Stomach smooth muscle (tissue), 2 donors: ENCODE data around the gene SEZ6L2.
A peak's percentile ranks its signal among the peaks of the same experiment; 100 is the strongest.
"Not testable (repeated sequence)": the region's sequence is repeated elsewhere in the genome, so short reads cannot be mapped to it uniquely, and the experiment has no call there.

Source experiments
- H3K27ac ChIP-seq: one replicate; pipeline ENCODE4 v1.7.0; 2013; ENCODE audit warnings: mild to moderate bottlenecking, low read length, inconsistent platforms
- H3K27me3 ChIP-seq, 2 donors: one replicate each; pipeline ENCODE4 v1.7.0; 2013; ENCODE audit warnings: low read length in 2 of 2; ENCODE audit not compliant: insufficient read depth in 2 of 2, control insufficient read depth in 1 of 2
- H3K36me3 ChIP-seq, 2 donors: one replicate each; pipeline ENCODE4 v1.7.0; 2013; ENCODE audit warnings: low read length in 2 of 2; ENCODE audit not compliant: control insufficient read depth in 2 of 2, insufficient read depth in 2 of 2
- H3K4me1 ChIP-seq: one replicate; pipeline ENCODE4 v1.7.0; 2013; ENCODE audit warnings: low read length; ENCODE audit not compliant: control insufficient read depth, insufficient read depth
- H3K4me3 ChIP-seq, 2 donors: one replicate each; pipeline ENCODE4 v1.7.0; 2013; ENCODE audit warnings: low read length in 2 of 2
- H3K9ac ChIP-seq, 2 donors: one replicate each; pipeline ENCODE4 v1.7.0; 2013; ENCODE audit warnings: low read length in 2 of 2, mild to moderate bottlenecking in 1 of 2
- H3K9me3 ChIP-seq, 2 donors: one replicate each; pipeline ENCODE4 v1.7.0; 2013; ENCODE audit warnings: low read length in 2 of 2; ENCODE audit not compliant: control insufficient read depth in 2 of 2
- donor health status: healthy.
- donor health status: Pancreatic carcinoma.

Gene SEZ6L2

GRCh38 chr16:29909851-29910250 is 10.5 kb upstream of the SEZ6L2 start:
- not testable (repeated sequence) for H3K27ac ChIP-seq, H3K36me3 ChIP-seq, H3K9me3 ChIP-seq, H3K27me3 ChIP-seq, H3K4me1 ChIP-seq, H3K9ac ChIP-seq, H3K4me3 ChIP-seq

GRCh38 chr16:29909391-29909790 is 10.0 kb upstream of the SEZ6L2 start:
- Histone ChIP-seq H3K27me3 (no peaks in the 10 kb centered on the region), H3K4me3 (no peak overlapping the region), H3K9ac (no peak overlapping the region), H3K27ac (no peak overlapping the region), H3K4me1 (no peaks in the 10 kb centered on the region), H3K9me3 (no peaks in the 10 kb centered on the region), H3K36me3 (no peaks in the 10 kb centered on the region)

DNA sequence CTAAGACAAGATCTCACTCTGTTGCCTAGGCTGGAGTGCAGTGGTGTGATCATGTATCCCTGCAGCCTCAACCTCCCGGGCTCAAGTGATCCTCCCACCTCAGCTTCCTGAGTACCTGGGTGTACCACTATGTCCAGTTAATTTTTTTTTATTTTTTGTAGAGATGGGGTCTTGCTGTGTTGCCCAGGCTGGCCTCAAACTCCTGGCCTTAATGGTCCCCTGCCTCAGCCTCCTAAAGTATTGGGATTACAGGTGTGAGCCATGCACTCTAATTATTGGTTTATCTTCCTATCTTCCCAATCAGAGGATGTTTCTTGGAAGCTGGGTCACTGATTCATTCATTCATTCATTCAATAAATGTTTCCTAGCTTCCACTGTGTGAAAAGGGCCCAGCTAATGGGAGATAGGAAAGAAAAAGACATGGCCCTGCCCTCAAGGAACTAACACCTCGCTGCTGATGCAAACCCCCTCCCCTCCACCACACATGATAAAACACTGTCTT is 9.4 kb upstream of the SEZ6L2 start:
- no peak overlapping the region for H3K9ac ChIP-seq

DNA sequence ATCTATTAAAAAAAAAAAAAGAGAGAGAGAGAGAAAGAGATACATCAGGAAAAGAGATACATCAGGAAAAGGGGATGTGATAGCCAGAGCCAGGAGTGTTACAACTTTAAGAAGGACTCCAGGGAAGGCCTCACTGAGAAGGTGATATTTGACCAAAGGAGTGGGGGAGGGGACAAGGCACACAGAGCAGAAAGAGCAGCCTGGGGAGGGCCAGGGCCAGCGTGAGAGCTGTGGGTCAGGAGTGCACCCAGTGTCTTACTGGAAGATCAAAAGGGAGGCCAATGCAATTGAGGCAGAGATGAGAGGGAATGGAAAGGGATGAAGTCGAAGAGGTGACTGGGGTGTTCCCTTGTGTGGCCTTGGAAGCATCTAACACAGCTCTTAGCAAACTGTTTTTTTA is 8.6 kb upstream of the SEZ6L2 start:
- Histone ChIP-seq H3K27me3 (no peaks in the 10 kb centered on the region), H3K9ac (no peak overlapping the region), H3K4me3 (no peak overlapping the region), H3K4me1 (no peaks in the 10 kb centered on the region), H3K27ac (no peak overlapping the region), H3K36me3 (no peaks in the 10 kb centered on the region), H3K9me3 (no peaks in the 10 kb centered on the region)

More for the DNA sequence above, 9.4 kb upstream of the SEZ6L2 start:
- no peak overlapping the region for H3K4me3 ChIP-seq
- no peaks in the 10 kb centered on the region for H3K9me3 ChIP-seq
- H3K27me3 ChIP-seq, result no peaks in the 10 kb centered on the region
- H3K27ac ChIP-seq, result no peak overlapping the region
- no peaks in the 10 kb centered on the region for H3K36me3 ChIP-seq
- no peaks in the 10 kb centered on the region for H3K4me1 ChIP-seq

- H3K4me3 ChIP-seq, result no peak overlapping the region
- H3K27ac ChIP-seq, result no peak overlapping the region
Measured at GRCh38 chr16:29906520-29907244, 7.3 kb upstream of the SEZ6L2 start.

GRCh38 chr16:29905668-29906067 is 6.3 kb upstream of the SEZ6L2 start:
- H3K36me3 ChIP-seq, result no peaks in the 10 kb centered on the region
- no peaks in the 10 kb centered on the region for H3K9me3 ChIP-seq
- no peak overlapping the region for H3K27ac ChIP-seq
- no peak overlapping the region for H3K9ac ChIP-seq
- peaks cover 2% of the 10 kb centered on the region in 2 donors for H3K27me3 ChIP-seq
- no peak overlapping the region for H3K4me3 ChIP-seq
- H3K4me1 ChIP-seq, result peaks cover under 1% of the 10 kb centered on the region

More at GRCh38 chr16:29906520-29907244, 7.3 kb upstream of the SEZ6L2 start:
- Histone ChIP-seq H3K9me3 (no peaks in the 10 kb centered on the region), H3K36me3 (no peaks in the 10 kb centered on the region), H3K27me3 (no peaks in the 10 kb centered on the region), H3K4me1 (no peaks in the 10 kb centered on the region), H3K9ac (no peak overlapping the region)

GRCh38 chr16:29904947-29905346 is 5.6 kb upstream of the SEZ6L2 start:
- H3K9me3 ChIP-seq, result no peaks in the 10 kb centered on the region
- H3K9ac ChIP-seq, result no peak overlapping the region
- no peaks in the 10 kb centered on the region for H3K36me3 ChIP-seq
- H3K27me3 ChIP-seq, result peaks cover 2% of the 10 kb centered on the region in 2 donors
- peaks cover 4% of the 10 kb centered on the region for H3K4me1 ChIP-seq
- no peak overlapping the region for H3K27ac ChIP-seq
- H3K4me3 ChIP-seq, result no peak overlapping the region

DNA sequence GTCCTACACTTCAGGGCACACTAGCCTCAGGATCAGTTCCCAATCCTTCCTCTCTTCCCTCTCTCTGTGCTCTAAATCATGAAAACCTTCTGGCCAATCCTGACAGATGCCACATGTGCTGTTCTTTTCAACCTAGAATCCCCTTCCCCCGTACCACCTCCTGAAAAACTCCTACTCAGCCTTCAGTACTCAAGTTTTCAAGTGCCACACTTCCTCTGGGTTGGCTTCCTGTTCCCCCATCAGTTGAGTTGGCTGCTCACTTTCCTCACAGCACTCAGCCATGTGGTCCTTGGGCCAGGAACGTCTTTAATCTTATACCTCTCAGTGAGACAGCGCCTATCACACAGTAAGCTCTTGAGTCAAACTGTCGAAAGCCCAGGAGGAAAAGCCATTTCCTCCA is 4.2 kb upstream of the SEZ6L2 start:
- Histone ChIP-seq H3K9ac (no peak overlapping the region), H3K4me1 (peaks cover 9% of the 10 kb centered on the region), H3K27me3 (peaks cover 4 to 6% of the 10 kb centered on the region in 2 donors), H3K9me3 (no peaks in the 10 kb centered on the region), H3K36me3 (no peaks in the 10 kb centered on the region), H3K27ac (no peak overlapping the region), H3K4me3 (no peak overlapping the region)

DNA sequence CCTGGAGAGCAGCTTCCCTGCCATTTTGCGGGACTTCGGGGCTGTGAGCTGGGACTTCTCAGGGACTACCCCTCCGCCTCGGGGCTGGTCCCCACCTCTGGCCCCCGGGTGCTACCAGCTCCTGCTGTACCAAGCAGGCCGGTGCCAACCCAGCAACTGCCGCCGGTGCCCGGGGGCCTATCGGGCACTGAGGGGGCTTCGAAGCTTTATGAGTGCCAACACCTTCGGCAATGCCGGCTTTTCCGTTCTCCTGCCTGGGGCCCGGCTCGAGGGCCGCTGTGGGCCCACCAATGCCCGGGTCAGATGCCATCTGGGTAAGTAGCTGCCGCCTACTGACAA is 2.2 kb upstream of the SEZ6L2 start:
- Histone ChIP-seq H3K27me3 (peaks cover 18 to 21% of the 10 kb centered on the region in 2 donors), H3K36me3 (no peaks in the 10 kb centered on the region), H3K4me3 (no peak overlapping the region), H3K9me3 (no peaks in the 10 kb centered on the region), H3K4me1 (peaks cover 9% of the 10 kb centered on the region), H3K27ac (no peak overlapping the region), H3K9ac (no peak overlapping the region)

DNA sequence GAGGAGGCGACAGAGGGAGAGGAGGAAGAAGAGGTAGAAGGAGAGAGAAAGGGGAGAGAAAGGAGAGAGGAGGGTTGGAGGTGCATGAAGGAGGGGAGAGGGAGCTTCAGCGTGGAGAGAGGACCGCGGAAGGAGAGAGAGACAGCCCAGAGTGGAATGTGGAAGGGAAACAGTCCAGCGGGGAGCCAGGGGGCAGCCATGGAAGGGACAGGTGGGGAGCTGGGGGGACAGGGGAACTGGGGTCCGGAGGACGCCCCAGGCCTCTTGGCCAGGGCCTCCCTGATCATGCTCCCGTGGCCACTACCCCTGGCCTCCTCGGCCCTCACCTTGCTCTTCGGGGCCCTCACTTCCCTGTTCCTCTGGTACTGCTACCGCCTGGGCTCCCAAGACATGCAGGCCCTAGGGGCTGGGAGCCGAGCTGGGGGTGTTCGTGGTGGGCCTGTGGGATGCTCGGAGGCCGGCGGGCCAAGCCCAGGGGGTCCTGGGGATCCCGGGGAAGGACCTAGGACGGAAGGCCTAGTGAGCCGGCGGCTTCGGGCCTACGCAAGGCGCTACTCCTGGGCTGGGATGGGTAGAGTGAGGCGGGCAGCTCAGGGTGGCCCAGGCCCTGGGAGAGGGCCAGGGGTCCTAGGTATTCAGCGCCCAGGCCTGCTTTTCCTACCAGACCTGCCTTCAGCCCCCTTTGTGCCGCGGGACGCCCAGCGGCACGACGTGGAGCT is 1.7 kb upstream of the SEZ6L2 start:
- Histone ChIP-seq H3K9ac (no peak overlapping the region), H3K27ac (no peak overlapping the region), H3K4me1 (peaks cover 9% of the 10 kb centered on the region), H3K27me3 (peaks cover 19 to 21% of the 10 kb centered on the region in 2 donors), H3K36me3 (no peaks in the 10 kb centered on the region), H3K4me3 (peak overlapping the region; percentile 25 to 63), H3K9me3 (no peaks in the 10 kb centered on the region)
